Hepatocyte (in vitro differentiated cells): ENCODE results near the gene FDXACB1. TPM values are rescaled to one million over a fixed set of nuclear protein-coding genes. Genes with fewer than 3 reads are reported as not detected.
"Not testable (repeated sequence)": the region's sequence is repeated elsewhere in the genome, so short reads cannot be mapped to it uniquely, and the experiment has no call there.

Experiments
- DNase-seq: peaks from one replicate; pipeline ENCODE4 v3.0.0-alpha.2; 2016; ENCODE audit warnings: low spot score
- H2AFZ ChIP-seq: fragments of 200-600 bp; sonication (generic); 2 replicates; pipeline ENCODE4 v1.6.0; 2016; ENCODE audit warnings: antibody characterized with exemption, mild to moderate bottlenecking
- H3K27ac ChIP-seq: fragments of 200-600 bp; sonication (generic); 2 replicates; pipeline ENCODE4 v1.5.1; 2016; ENCODE audit warnings: mild to moderate bottlenecking
- H3K27me3 ChIP-seq: fragments of 200-600 bp; sonication (generic); 2 replicates; pipeline ENCODE4 v1.6.1; 2016
- H3K36me3 ChIP-seq: fragments of 200-600 bp; sonication (generic); replicated peaks from 2 replicates; pipeline ENCODE4 v1.5.1; 2016; ENCODE audit warnings: low read depth; ENCODE audit not compliant: insufficient read depth
- H3K4me1 ChIP-seq: fragments of 200-600 bp; sonication (generic); 2 replicates; pipeline ENCODE4 v1.5.1; 2016; ENCODE audit warnings: mild to moderate bottlenecking, moderate library complexity; ENCODE audit not compliant: insufficient read depth
- H3K4me2 ChIP-seq: fragments of 200-600 bp; sonication (generic); 2 replicates; pipeline ENCODE4 v1.6.0; 2016
- H3K4me3 ChIP-seq: fragments of 200-600 bp; sonication (generic); 2 replicates; pipeline ENCODE4 v1.5.1; 2016; ENCODE audit warnings: mild to moderate bottlenecking
- H3K79me2 ChIP-seq: fragments of 200-600 bp; sonication (generic); 2 replicates; pipeline ENCODE4 v1.6.0; 2017; ENCODE audit warnings: mild to moderate bottlenecking
- H3K9me2 ChIP-seq: fragments of 200-600 bp; sonication (generic); replicated peaks from 2 replicates; pipeline ENCODE4 v1.6.0; 2017; ENCODE audit warnings: mild to moderate bottlenecking; ENCODE audit not compliant: insufficient read depth
- H3K9me3 ChIP-seq: fragments of 200-600 bp; sonication (generic); 2 replicates; pipeline ENCODE4 v1.5.1; 2016; ENCODE audit warnings: low read depth, mild to moderate bottlenecking
- H4K20me1 ChIP-seq: fragments of 200-600 bp; sonication (generic); 2 replicates; pipeline ENCODE4 v1.6.0; 2016; ENCODE audit warnings: mild to moderate bottlenecking; ENCODE audit not compliant: insufficient read depth, poor library complexity, severe bottlenecking
- EZH2 ChIP-seq: fragments of 200-600 bp; sonication (generic); IDR thresholded peaks from 2 replicates; pipeline ENCODE4 v1.6.1; 2016; ENCODE audit warnings: antibody characterized with exemption, mild to moderate bottlenecking, borderline replicate concordance
- EZH2phosphoT487 ChIP-seq: fragments of 200-600 bp; sonication (generic); IDR thresholded peaks from one replicate; pipeline ENCODE4 v1.6.1; 2018; ENCODE audit warnings: antibody characterized with exemption, mild to moderate bottlenecking, low read depth, moderate library complexity; ENCODE audit not compliant: unreplicated experiment, severe bottlenecking
- WGBS: methylation state at CpG from one replicate; pipeline ENCODE4 v1.1.6; 2016; ENCODE audit warnings: low lambda C conversion rate; ENCODE audit errors: missing lambda C conversion rate; 5-methylcytosine and 5-hydroxymethylcytosine counted together
- polyA plus RNA-seq: library from polyadenylated mRNA; unstranded; fragments of >200 nt; fragmentation: Nextera tagmentation; extraction: Ambion mirVana; gene quantifications from 2 replicates; pipeline ENCODE4 v1.2.1, GENCODE V29; 2016
- total RNA-seq: library from RNA; depleted of rRNA; stranded (reverse); fragments of >200 nt; gene quantifications from 2 replicates; pipeline ENCODE4 v1.2.3, GENCODE V29; 2014
- TF ChIP-seq, protein P1 (sequence below): fragments of 200-600 bp; sonication (generic); IDR thresholded peaks from 2 replicates; pipeline ENCODE4 v1.5.1; 2016; ENCODE audit warnings: antibody characterized with exemption, mild to moderate bottlenecking; ENCODE audit not compliant: poor library complexity

Gene FDXACB1
- total and polyA plus RNA-seq, 2 experiments from 2014 or later, result 0.64 to 2.3 TPM

DNA sequence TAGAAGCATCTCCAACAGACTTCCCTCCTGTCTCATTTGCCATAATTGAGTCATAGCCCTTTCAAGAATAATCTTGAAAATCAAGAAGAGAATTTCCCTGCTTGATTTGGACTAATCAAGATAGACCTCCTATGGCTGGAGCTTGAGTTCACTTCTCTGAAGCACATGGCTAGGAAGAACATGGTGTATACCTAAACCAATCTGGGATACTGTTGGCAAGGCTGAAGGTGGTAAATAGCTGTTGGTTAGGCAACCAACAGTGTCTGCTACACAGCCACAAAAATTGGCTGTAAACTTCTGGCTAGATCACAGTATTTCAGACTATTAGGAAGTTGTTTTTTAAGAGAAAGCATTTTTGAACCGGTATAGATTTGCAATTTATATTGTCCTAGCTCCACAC lies 27.7 kb upstream of the FDXACB1 start:
- Histone ChIP-seq H4K20me1 (no peaks in the 10 kb centered on the region), H3K4me2 (no peak overlapping the region), H3K9me3 (no peaks in the 10 kb centered on the region), H2AFZ (no peak overlapping the region), H3K27me3 (no peaks in the 10 kb centered on the region), H3K79me2 (no peaks in the 10 kb centered on the region), H3K4me1 (peaks cover 11% of the 10 kb centered on the region), H3K36me3 (no peaks in the 10 kb centered on the region), H3K9me2 (no peaks in the 10 kb centered on the region), H3K27ac (no peak overlapping the region), H3K4me3 (no peak overlapping the region)
- WGBS, result 100% methylated on average over 1 of the region's 1 CpG
- TF ChIP-seq, protein P1, sequence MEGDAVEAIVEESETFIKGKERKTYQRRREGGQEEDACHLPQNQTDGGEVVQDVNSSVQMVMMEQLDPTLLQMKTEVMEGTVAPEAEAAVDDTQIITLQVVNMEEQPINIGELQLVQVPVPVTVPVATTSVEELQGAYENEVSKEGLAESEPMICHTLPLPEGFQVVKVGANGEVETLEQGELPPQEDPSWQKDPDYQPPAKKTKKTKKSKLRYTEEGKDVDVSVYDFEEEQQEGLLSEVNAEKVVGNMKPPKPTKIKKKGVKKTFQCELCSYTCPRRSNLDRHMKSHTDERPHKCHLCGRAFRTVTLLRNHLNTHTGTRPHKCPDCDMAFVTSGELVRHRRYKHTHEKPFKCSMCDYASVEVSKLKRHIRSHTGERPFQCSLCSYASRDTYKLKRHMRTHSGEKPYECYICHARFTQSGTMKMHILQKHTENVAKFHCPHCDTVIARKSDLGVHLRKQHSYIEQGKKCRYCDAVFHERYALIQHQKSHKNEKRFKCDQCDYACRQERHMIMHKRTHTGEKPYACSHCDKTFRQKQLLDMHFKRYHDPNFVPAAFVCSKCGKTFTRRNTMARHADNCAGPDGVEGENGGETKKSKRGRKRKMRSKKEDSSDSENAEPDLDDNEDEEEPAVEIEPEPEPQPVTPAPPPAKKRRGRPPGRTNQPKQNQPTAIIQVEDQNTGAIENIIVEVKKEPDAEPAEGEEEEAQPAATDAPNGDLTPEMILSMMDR, result no peak
- TF ChIP-seq EZH2 (no peak), EZH2phosphoT487 (no peak)
- DNase-seq, result no peak

DNA sequence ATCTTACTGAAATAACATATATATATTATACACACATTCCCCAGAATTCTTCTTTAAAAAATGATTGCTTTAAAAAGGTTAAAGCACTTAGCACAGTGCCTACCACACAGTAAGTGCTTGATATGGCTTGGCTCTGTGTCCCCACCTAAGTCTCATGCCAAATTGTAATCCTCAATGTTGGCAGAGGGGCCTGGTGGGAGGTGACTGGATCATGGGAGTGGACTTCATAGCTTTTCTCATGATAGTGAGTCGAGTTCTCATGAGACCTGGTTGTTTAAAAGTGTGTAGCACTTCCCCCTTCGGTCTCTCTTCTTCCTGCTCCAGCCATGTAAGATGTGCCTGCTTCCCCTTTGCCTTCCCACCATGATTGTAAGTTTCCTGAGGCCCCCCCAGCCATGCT lies 26.4 kb upstream of the FDXACB1 start:
- no peak for TF ChIP-seq EZH2phosphoT487
- TF ChIP-seq, protein P1, result no peak
- no peak for TF ChIP-seq EZH2
- no peak for DNase-seq
- Histone ChIP-seq H3K27me3 (no peaks in the 10 kb centered on the region), H3K27ac (no peak overlapping the region), H3K79me2 (no peaks in the 10 kb centered on the region), H3K4me2 (no peak overlapping the region), H3K9me2 (no peaks in the 10 kb centered on the region), H3K36me3 (no peaks in the 10 kb centered on the region), H3K9me3 (no peaks in the 10 kb centered on the region), H4K20me1 (no peaks in the 10 kb centered on the region), H3K4me1 (no peaks in the 10 kb centered on the region), H2AFZ (no peak overlapping the region), H3K4me3 (no peak overlapping the region)
- 76% methylated on average over 2 of the region's 2 CpGs for WGBS

DNA sequence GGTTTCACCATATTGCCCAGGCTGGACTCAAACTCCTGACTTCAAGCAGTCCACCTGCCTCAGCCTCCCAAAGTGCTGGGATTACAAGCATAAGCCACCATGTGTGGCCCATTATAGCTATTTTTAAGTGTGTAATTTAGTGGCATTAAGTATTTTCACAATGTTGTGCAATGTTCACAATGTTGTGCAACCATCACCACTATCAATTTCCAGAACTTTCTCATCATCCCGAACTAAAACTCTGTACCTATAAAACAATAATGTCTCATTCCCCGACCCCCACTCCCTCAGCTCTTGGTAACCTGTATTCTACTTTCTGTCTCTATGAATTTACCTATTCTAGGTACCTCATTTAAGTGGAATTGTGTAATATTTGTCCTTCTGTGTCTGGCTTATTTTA lies 7.9 kb upstream of the FDXACB1 start:
- no peaks in the 10 kb centered on the region for H4K20me1 ChIP-seq
- no peaks in the 10 kb centered on the region for H3K27me3 ChIP-seq
- H3K27ac ChIP-seq, result no peak overlapping the region
- no peak for DNase-seq
- H3K36me3 ChIP-seq, result no peaks in the 10 kb centered on the region
- H2AFZ ChIP-seq, result no peak overlapping the region
- H3K4me3 ChIP-seq, result no peak overlapping the region
- H3K4me1 ChIP-seq, result no peaks in the 10 kb centered on the region
- TF ChIP-seq EZH2, result no peak
- TF ChIP-seq, protein P1, result no peak
- H3K79me2 ChIP-seq, result no peaks in the 10 kb centered on the region
- no peak overlapping the region for H3K4me2 ChIP-seq
- 76% methylated on average over 2 of the region's 2 CpGs for WGBS
- no peaks in the 10 kb centered on the region for H3K9me3 ChIP-seq
- H3K9me2 ChIP-seq, result no peaks in the 10 kb centered on the region

DNA sequence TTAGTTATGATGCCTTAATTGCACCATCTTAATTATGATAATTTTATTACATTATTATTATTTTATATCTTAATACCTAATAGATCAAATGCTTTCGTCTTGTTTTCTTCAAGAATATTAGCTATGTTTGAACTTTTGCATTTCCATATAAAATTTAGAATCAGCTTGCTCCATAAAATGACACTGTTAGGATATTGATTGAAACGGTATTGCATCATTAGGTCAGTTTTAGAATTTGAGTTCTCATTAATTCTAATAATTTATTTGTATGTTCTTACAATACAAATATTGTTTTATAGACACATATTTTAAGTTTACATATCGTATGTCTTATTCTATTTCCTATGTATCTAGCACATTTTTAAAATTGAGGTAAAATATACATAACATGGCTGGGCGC lies 7.1 kb upstream of the FDXACB1 start:
- Histone ChIP-seq H3K36me3 (no peaks in the 10 kb centered on the region), H3K9me2 (no peaks in the 10 kb centered on the region), H3K4me2 (no peak overlapping the region), H3K27ac (no peak overlapping the region), H2AFZ (no peak overlapping the region), H3K79me2 (no peaks in the 10 kb centered on the region), H3K4me1 (no peaks in the 10 kb centered on the region), H4K20me1 (no peaks in the 10 kb centered on the region), H3K27me3 (no peaks in the 10 kb centered on the region), H3K4me3 (no peak overlapping the region), H3K9me3 (no peaks in the 10 kb centered on the region)
- 95% methylated on average over 4 of the region's 4 CpGs for WGBS
- no peak for DNase-seq
- TF ChIP-seq EZH2, result no peak

DNA sequence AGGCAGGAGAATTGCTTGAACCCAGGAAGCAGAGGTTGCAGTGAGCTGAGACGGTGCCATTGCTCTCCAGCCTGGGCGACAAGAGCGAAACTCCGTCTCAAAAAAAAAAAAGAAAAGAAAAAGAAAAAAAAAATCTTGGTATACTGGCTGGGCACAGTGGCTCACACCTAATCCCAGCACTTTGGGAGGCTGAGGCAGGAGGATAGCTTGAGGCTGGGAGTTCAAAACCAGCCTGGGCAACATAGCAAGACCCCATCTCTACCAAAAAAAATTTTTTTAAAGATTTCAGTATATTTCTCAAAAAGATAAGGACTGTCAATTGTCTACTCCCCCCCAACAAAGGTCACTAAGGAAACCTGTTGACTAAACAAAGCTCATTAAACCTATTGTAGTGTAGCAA lies 6.1 kb upstream of the FDXACB1 start:
- not testable (repeated sequence) for H2AFZ ChIP-seq, H3K4me3 ChIP-seq, H3K4me2 ChIP-seq, H3K4me1 ChIP-seq, H3K9me2 ChIP-seq, H3K36me3 ChIP-seq, H3K27me3 ChIP-seq, H3K27ac ChIP-seq, H3K9me3 ChIP-seq, DNase-seq, H3K79me2 ChIP-seq, H4K20me1 ChIP-seq
- 100% methylated on average over 1 of the region's 4 CpGs for WGBS
